DMS79 treated with DMSO at 0.1 percent for 48 hours (cell line): Measurements from ENCODE around the gene ANO6.

Experiments
- DNase-seq: peaks from one replicate; lab custom pipeline; 2025; lab: John Stamatoyannopoulos, UW

ANO6 gene

GRCh38 chr12:45458854-45459807 is 243.2 kb downstream of the ANO6 start:
- no peak for DNase-seq

- no peak for DNase-seq
These were observed 246.6 kb downstream of the ANO6 start for GRCh38 chr12:45462506-45462905.

- no peak for DNase-seq
These were observed 248.8 kb downstream of the ANO6 start for GRCh38 chr12:45464699-45465098.

GRCh38 chr12:45468751-45469615 is 253.1 kb downstream of the ANO6 start:
- DNase-seq, result no peak

GRCh38 chr12:45469902-45470301 is 254.0 kb downstream of the ANO6 start:
- no peak for DNase-seq

- DNase-seq, result no peak
These were observed 257.7 kb downstream of the ANO6 start for GRCh38 chr12:45473636-45474035.

- DNase-seq, result no peak
These were observed 259.7 kb downstream of the ANO6 start for GRCh38 chr12:45475594-45475993.

- DNase-seq, result no peak
These were observed 261.6 kb downstream of the ANO6 start for GRCh38 chr12:45477526-45477925.

GRCh38 chr12:45478931-45479330 is 263.0 kb downstream of the ANO6 start:
- no peak for DNase-seq

- DNase-seq, result no peak
These were observed 265.9 kb downstream of the ANO6 start for GRCh38 chr12:45481746-45482145.

GRCh38 chr12:45483571-45483970 is 267.7 kb downstream of the ANO6 start:
- no peak for DNase-seq
